Stimulated activated naive CD8-positive, alpha-beta T cell treated with anti-CD3 and anti-CD28 coated beads, Interleukin-15, Interleukin-2, amounts not matched to agents 100 ng/mL and 50 ng/mL, for 24 hours (primary cell): ENCODE results near the gene HMGA1.
"Not testable (repeated sequence)": the region's sequence is repeated elsewhere in the genome, so short reads cannot be mapped to it uniquely, and the experiment has no call there.

Experiments
- H3K27ac Mint-ChIP-seq: one replicate; pipeline ENCODE4 v1.8.0; 2021; ENCODE audit warnings: mild to moderate bottlenecking, mixed read lengths
- H3K27me3 Mint-ChIP-seq: one replicate; pipeline ENCODE4 v1.8.0; 2021; ENCODE audit warnings: mixed read lengths
- H3K36me3 Mint-ChIP-seq: one replicate; pipeline ENCODE4 v1.8.0; 2021; ENCODE audit warnings: low read depth, mixed read lengths
- H3K4me1 Mint-ChIP-seq: one replicate; pipeline ENCODE4 v1.8.0; 2021; ENCODE audit warnings: low read depth, mixed read lengths
- H3K4me3 Mint-ChIP-seq: one replicate; pipeline ENCODE4 v1.8.0; 2021; ENCODE audit warnings: mild to moderate bottlenecking, mixed read lengths
- H3K9me3 Mint-ChIP-seq: one replicate; pipeline ENCODE4 v1.8.0; 2021; ENCODE audit warnings: mixed read lengths

The HMGA1 gene

GRCh38 chr6:34242252-34243130 lies 5.8 kb downstream of the HMGA1 start:
- peak overlapping the region; percentile 60 for H3K4me3 Mint-ChIP-seq
- no peaks in the 10 kb centered on the region for H3K9me3 Mint-ChIP-seq
- peaks cover 92% of the 10 kb centered on the region for H3K4me1 Mint-ChIP-seq
- H3K27me3 Mint-ChIP-seq: no peaks in the 10 kb centered on the region
- H3K27ac Mint-ChIP-seq: peak overlapping the region; percentile 97
- peaks cover 70% of the 10 kb centered on the region for H3K36me3 Mint-ChIP-seq

GRCh38 chr6:34243131-34243771 lies 6.6 kb downstream of the HMGA1 start:
- H3K4me1 Mint-ChIP-seq: peaks cover 98% of the 10 kb centered on the region
- peak overlapping the region; percentile 60 for H3K4me3 Mint-ChIP-seq
- H3K9me3 Mint-ChIP-seq: no peaks in the 10 kb centered on the region
- peaks cover 68% of the 10 kb centered on the region for H3K36me3 Mint-ChIP-seq
- peak overlapping the region; percentile 97 for H3K27ac Mint-ChIP-seq
- H3K27me3 Mint-ChIP-seq: no peaks in the 10 kb centered on the region

GRCh38 chr6:34243901-34244884 lies 7.5 kb downstream of the HMGA1 start:
- Mint-ChIP-seq H3K9me3 (no peaks in the 10 kb centered on the region), H3K4me3 (peak overlapping the region; percentile 13), H3K4me1 (peaks cover 91% of the 10 kb centered on the region), H3K36me3 (peaks cover 59% of the 10 kb centered on the region), H3K27me3 (no peaks in the 10 kb centered on the region), H3K27ac (peak overlapping the region; percentile 97)

GRCh38 chr6:34245032-34245760 lies 8.5 kb downstream of the HMGA1 start:
- H3K9me3 Mint-ChIP-seq, H3K27me3 Mint-ChIP-seq, H3K4me3 Mint-ChIP-seq: not testable (repeated sequence)
- Mint-ChIP-seq H3K36me3 (peaks cover 49% of the 10 kb centered on the region), H3K27ac (peak overlapping the region; percentile 89), H3K4me1 (peaks cover 91% of the 10 kb centered on the region)

- peaks cover 44% of the 10 kb centered on the region for H3K36me3 Mint-ChIP-seq
- H3K27ac Mint-ChIP-seq: peak overlapping the region; percentile 16
- H3K4me3 Mint-ChIP-seq, H3K9me3 Mint-ChIP-seq, H3K27me3 Mint-ChIP-seq: not testable (repeated sequence)
- H3K4me1 Mint-ChIP-seq: peaks cover 86% of the 10 kb centered on the region
These were observed 9.1 kb downstream of the HMGA1 start for GRCh38 chr6:34245761-34246140.

- Mint-ChIP-seq H3K36me3 (peaks cover 40% of the 10 kb centered on the region), H3K4me1 (peaks cover 82% of the 10 kb centered on the region), H3K9me3 (no peaks in the 10 kb centered on the region), H3K27ac (no peak overlapping the region), H3K4me3 (no peak overlapping the region), H3K27me3 (no peaks in the 10 kb centered on the region)
These were observed 9.5 kb downstream of the HMGA1 start for GRCh38 chr6:34246249-34246562.

GRCh38 chr6:34246563-34247391 lies 10.1 kb downstream of the HMGA1 start:
- Mint-ChIP-seq H3K4me1 (peaks cover 76% of the 10 kb centered on the region), H3K27me3 (no peaks in the 10 kb centered on the region), H3K36me3 (peaks cover 34% of the 10 kb centered on the region), H3K27ac (peak overlapping the region; percentile 63), H3K4me3 (peak overlapping the region; percentile 35), H3K9me3 (no peaks in the 10 kb centered on the region)

- Mint-ChIP-seq H3K9me3 (no peaks in the 10 kb centered on the region), H3K4me3 (peak overlapping the region; percentile 93), H3K36me3 (peaks cover 25% of the 10 kb centered on the region), H3K27me3 (no peaks in the 10 kb centered on the region), H3K27ac (peak overlapping the region; percentile 90), H3K4me1 (peaks cover 67% of the 10 kb centered on the region)
These were observed 11.0 kb downstream of the HMGA1 start for GRCh38 chr6:34247481-34248197.

GRCh38 chr6:34248198-34248726 lies 11.6 kb downstream of the HMGA1 start:
- peak overlapping the region; percentile 90 for H3K27ac Mint-ChIP-seq
- peaks cover 61% of the 10 kb centered on the region for H3K4me1 Mint-ChIP-seq
- H3K4me3 Mint-ChIP-seq: peak overlapping the region; percentile 93
- no peaks in the 10 kb centered on the region for H3K27me3 Mint-ChIP-seq
- H3K36me3 Mint-ChIP-seq: peaks cover 19% of the 10 kb centered on the region
- no peaks in the 10 kb centered on the region for H3K9me3 Mint-ChIP-seq

- H3K4me3 Mint-ChIP-seq: peak within 1 kb of the TSS; percentile 93
- H3K4me1 Mint-ChIP-seq: peaks cover 55% of the 10 kb centered on the region
- no peaks in the 10 kb centered on the region for H3K27me3 Mint-ChIP-seq
- H3K27ac Mint-ChIP-seq: peak within 1 kb of the TSS; percentile 90
- no peaks in the 10 kb centered on the region for H3K9me3 Mint-ChIP-seq
- peaks cover 14% of the 10 kb centered on the region for H3K36me3 Mint-ChIP-seq
These were observed 12.2 kb downstream of the HMGA1 start, which contains the start of gene SMIM29 for GRCh38 chr6:34248727-34249468. SMIM29 (minus strand) TSS chr6:34249006; CDS start chr6:34247791, 1,215 bp downstream.

GRCh38 chr6:34249469-34250261 lies 13.0 kb downstream of the HMGA1 start:
- Mint-ChIP-seq H3K4me1 (peaks cover 47% of the 10 kb centered on the region), H3K36me3 (peaks cover 14% of the 10 kb centered on the region), H3K9me3 (no peaks in the 10 kb centered on the region), H3K27me3 (no peaks in the 10 kb centered on the region), H3K4me3 (peak overlapping the region; percentile 93), H3K27ac (peak overlapping the region; percentile 76)

GRCh38 chr6:34252395-34252794 lies 15.7 kb downstream of the HMGA1 start:
- not testable (repeated sequence) for H3K36me3 Mint-ChIP-seq, H3K9me3 Mint-ChIP-seq, H3K27ac Mint-ChIP-seq, H3K4me3 Mint-ChIP-seq, H3K27me3 Mint-ChIP-seq
- peaks cover 21% of the 10 kb centered on the region for H3K4me1 Mint-ChIP-seq
